G401.6 (cell line): Measurements from ENCODE around the gene KRAS.
"Not testable (repeated sequence)": the region's sequence is repeated elsewhere in the genome, so short reads cannot be mapped to it uniquely, and the experiment has no call there.

Source experiments
- FAIRE-seq: peaks from 2 replicates; lab custom pipeline; 2012; peaks lifted over from hg19 to GRCh38; lab: Jason Lieb, UNC

The KRAS gene

GRCh38 chr12:25250744-25251730 is at the start of gene KRAS:
Gene KRAS, minus strand, starts transcription at chr12:25250929.
- FAIRE-seq, result no peak

- no peak for FAIRE-seq
Observed at GRCh38 chr12:25296381-25296780, 45.7 kb upstream of the KRAS start.

- FAIRE-seq, result no peak
Observed at GRCh38 chr12:25295361-25295760, 44.6 kb upstream of the KRAS start.

- no peak for FAIRE-seq
Observed at GRCh38 chr12:25293653-25294052, 42.9 kb upstream of the KRAS start.

- not testable (repeated sequence) for FAIRE-seq
Observed at GRCh38 chr12:25292810-25293221, 42.1 kb upstream of the KRAS start.

- FAIRE-seq, result no peak
Observed at GRCh38 chr12:25287610-25288009, 36.9 kb upstream of the KRAS start.

- FAIRE-seq, result no peak
Observed at GRCh38 chr12:25286837-25287236, 36.1 kb upstream of the KRAS start.

- FAIRE-seq, result no peak
Observed at GRCh38 chr12:25284024-25284423, 33.3 kb upstream of the KRAS start.

- no peak for FAIRE-seq
Observed at GRCh38 chr12:25283006-25283405, 32.3 kb upstream of the KRAS start.

- no peak for FAIRE-seq
Observed at GRCh38 chr12:25280082-25280481, 29.4 kb upstream of the KRAS start.

GRCh38 chr12:25278269-25278668 is 27.5 kb upstream of the KRAS start:
- FAIRE-seq, result no peak

- no peak for FAIRE-seq
Observed at GRCh38 chr12:25276199-25276937, 25.6 kb upstream of the KRAS start.

- no peak for FAIRE-seq
Observed at GRCh38 chr12:25271486-25272098, 20.9 kb upstream of the KRAS start.

GRCh38 chr12:25269701-25270100 is 19.0 kb upstream of the KRAS start:
- FAIRE-seq, result no peak

- FAIRE-seq, result no peak
Observed at GRCh38 chr12:25266497-25266896, 15.8 kb upstream of the KRAS start.

- FAIRE-seq, result no peak
Observed at GRCh38 chr12:25264862-25265261, 14.1 kb upstream of the KRAS start.

GRCh38 chr12:25264114-25264513 is 13.4 kb upstream of the KRAS start:
- no peak for FAIRE-seq

GRCh38 chr12:25263594-25263993 is 12.9 kb upstream of the KRAS start:
- no peak for FAIRE-seq

GRCh38 chr12:25262389-25263074 is 11.8 kb upstream of the KRAS start:
- no peak for FAIRE-seq

- FAIRE-seq, result no peak
Observed at GRCh38 chr12:25257590-25258324, 7.0 kb upstream of the KRAS start.

- no peak for FAIRE-seq
Observed at GRCh38 chr12:25256826-25257225, 6.1 kb upstream of the KRAS start.

- FAIRE-seq, result no peak
Observed at GRCh38 chr12:25256005-25256404, 5.3 kb upstream of the KRAS start.
